MM.1S (cell line): ENCODE results near the gene DNAJB14.

Source experiments
- DNase-seq: peaks from one replicate; pipeline ENCODE4 v3.0.0-alpha.2; 2015
- H2AFZ ChIP-seq: fragments of 300-600 bp; sonication (generic); 2 replicates; pipeline ENCODE4 v1.6.0; 2016; ENCODE audit warnings: antibody characterized with exemption, low read length
- H3F3A ChIP-seq: fragments of 300-600 bp; sonication (generic); 2 replicates; pipeline ENCODE4 v1.6.1; 2016; ENCODE audit warnings: mild to moderate bottlenecking, antibody characterized with exemption, low read length, moderate library complexity, mixed read lengths; ENCODE audit not compliant: insufficient read depth
- H3K27ac ChIP-seq: fragments of 300-600 bp; sonication (generic); 2 replicates; pipeline ENCODE4 v1.5.1; 2016; ENCODE audit warnings: mild to moderate bottlenecking, low read length
- H3K27me3 ChIP-seq: fragments of 300-600 bp; sonication (generic); replicated peaks from 2 replicates; pipeline ENCODE4 v1.6.0; 2016; ENCODE audit warnings: low read length; ENCODE audit not compliant: insufficient read depth
- H3K36me3 ChIP-seq: fragments of 300-600 bp; sonication (generic); replicated peaks from 2 replicates; pipeline ENCODE4 v1.6.1; 2016; ENCODE audit warnings: mild to moderate bottlenecking, low read length, mixed read lengths; ENCODE audit not compliant: insufficient read depth
- H3K4me1 ChIP-seq: fragments of 300-600 bp; sonication (generic); 2 replicates; pipeline ENCODE4 v1.6.1; 2016; ENCODE audit warnings: low read length, mixed read lengths
- H3K4me2 ChIP-seq: fragments of 300-600 bp; sonication (generic); 2 replicates; pipeline ENCODE4 v1.6.0; 2016; ENCODE audit warnings: low read depth, low read length
- H3K4me3 ChIP-seq: fragments of 300-600 bp; sonication (generic); 2 replicates; pipeline ENCODE4 v1.5.1; 2016; ENCODE audit warnings: low read length, mixed read lengths
- H3K79me2 ChIP-seq: fragments of 300-600 bp; sonication (generic); 2 replicates; pipeline ENCODE4 v1.6.1; 2016; ENCODE audit warnings: mixed run types, low read length, mixed read lengths
- H3K9ac ChIP-seq: fragments of 300-600 bp; sonication (generic); 2 replicates; pipeline ENCODE4 v1.6.1; 2016; ENCODE audit warnings: low read length, mixed read lengths
- H3K9me2 ChIP-seq: fragments of 300-600 bp; sonication (generic); replicated peaks from 2 replicates; pipeline ENCODE4 v1.6.1; 2016; ENCODE audit warnings: mild to moderate bottlenecking, low read length, mixed read lengths; ENCODE audit not compliant: insufficient read depth
- H3K9me3 ChIP-seq: fragments of 300-600 bp; sonication (generic); replicated peaks from 2 replicates; pipeline ENCODE4 v1.6.1; 2016; ENCODE audit warnings: mild to moderate bottlenecking, low read length, mixed read lengths; ENCODE audit not compliant: insufficient read depth
- H4K20me1 ChIP-seq: fragments of 300-600 bp; sonication (generic); 2 replicates; pipeline ENCODE4 v1.6.1; 2016; ENCODE audit warnings: mild to moderate bottlenecking, low read length, moderate library complexity, mixed read lengths; ENCODE audit not compliant: insufficient read depth
- EZH2 ChIP-seq: fragments of 300-600 bp; sonication (generic); optimal IDR thresholded peaks from 2 replicates; pipeline ENCODE3; 2017; ENCODE audit warnings: low read depth, mild to moderate bottlenecking, antibody characterized with exemption, low read length, mixed read lengths
- EZH2phosphoT487 ChIP-seq: fragments of 300-600 bp; sonication (generic); IDR thresholded peaks from 2 replicates; pipeline ENCODE4 v1.6.1; 2018; ENCODE audit warnings: antibody characterized with exemption, low read length
- TF ChIP-seq, protein P1 (sequence below): fragments of 300-600 bp; sonication (generic); IDR thresholded peaks from 2 replicates; pipeline ENCODE4 v1.5.1; 2016; ENCODE audit warnings: antibody characterized with exemption, low read length, mixed read lengths

Gene DNAJB14

DNA sequence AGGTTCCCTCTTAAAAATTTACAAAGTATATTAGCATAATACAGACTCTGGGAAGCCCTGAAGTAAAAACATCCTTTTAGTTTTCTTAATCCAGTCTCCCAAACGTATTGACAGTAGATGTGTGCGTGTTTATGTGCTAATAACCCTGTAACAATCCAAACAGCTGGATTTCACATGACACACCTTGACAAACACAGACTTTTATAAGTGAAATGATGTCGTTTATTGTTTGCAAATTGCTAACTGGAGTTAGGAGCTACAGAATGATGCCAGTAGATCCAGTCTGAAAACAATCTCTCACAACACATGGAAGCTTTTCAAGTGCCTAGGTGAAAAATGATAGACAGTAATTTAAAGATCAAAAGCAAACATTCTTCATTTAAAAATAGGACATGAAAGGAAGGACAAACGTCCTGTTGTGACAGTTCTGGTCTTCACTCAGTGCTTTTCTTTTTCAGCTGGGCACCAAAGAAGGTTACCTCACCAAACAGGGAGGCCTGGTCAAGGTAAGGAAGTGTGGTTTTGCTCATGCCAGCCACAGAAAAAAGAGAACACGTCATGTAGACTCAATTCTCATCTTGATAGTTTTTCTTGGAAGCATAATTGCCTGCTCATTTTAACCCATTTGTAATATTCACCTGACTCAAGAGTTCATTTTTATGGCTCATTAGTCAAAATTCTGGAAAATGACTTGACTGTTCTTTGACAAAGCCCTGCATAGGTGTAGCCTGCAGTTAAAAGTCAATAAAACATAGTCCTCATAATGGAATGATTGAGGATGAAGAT, 85.1 kb downstream of the DNAJB14 start:
- H3K4me2 ChIP-seq: peak overlapping the region; percentile 61

DNA sequence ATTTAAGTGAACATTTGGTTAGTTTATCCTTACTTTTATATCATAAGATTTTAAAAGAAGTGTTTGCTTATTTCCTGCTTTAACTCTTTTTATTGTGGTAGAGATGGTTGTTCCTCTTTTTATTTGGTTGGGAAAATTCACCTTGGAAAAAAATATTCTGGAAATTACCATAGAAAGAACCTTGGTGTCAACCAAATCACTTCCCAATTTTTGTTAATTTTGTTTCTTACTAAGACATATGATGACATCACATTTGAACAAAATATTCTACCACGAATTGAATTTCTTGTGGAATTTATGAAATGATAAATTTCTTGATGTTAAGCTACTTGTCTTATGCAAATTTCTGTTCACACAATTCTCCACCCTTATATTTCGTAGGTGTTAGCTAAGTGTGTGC, 85.9 kb downstream of the DNAJB14 start:
- DNase-seq: no peak
- H3K79me2 ChIP-seq: peaks cover 48% of the 10 kb centered on the region
- H3K4me1 ChIP-seq: peaks cover 39% of the 10 kb centered on the region
- no peak for TF ChIP-seq EZH2phosphoT487
- TF ChIP-seq, protein P1, sequence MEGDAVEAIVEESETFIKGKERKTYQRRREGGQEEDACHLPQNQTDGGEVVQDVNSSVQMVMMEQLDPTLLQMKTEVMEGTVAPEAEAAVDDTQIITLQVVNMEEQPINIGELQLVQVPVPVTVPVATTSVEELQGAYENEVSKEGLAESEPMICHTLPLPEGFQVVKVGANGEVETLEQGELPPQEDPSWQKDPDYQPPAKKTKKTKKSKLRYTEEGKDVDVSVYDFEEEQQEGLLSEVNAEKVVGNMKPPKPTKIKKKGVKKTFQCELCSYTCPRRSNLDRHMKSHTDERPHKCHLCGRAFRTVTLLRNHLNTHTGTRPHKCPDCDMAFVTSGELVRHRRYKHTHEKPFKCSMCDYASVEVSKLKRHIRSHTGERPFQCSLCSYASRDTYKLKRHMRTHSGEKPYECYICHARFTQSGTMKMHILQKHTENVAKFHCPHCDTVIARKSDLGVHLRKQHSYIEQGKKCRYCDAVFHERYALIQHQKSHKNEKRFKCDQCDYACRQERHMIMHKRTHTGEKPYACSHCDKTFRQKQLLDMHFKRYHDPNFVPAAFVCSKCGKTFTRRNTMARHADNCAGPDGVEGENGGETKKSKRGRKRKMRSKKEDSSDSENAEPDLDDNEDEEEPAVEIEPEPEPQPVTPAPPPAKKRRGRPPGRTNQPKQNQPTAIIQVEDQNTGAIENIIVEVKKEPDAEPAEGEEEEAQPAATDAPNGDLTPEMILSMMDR: no peak
- TF ChIP-seq EZH2: no peak
- peak overlapping the region; percentile 61 for H3K4me2 ChIP-seq
- H3K9ac ChIP-seq: peak overlapping the region; percentile 68
- H3F3A ChIP-seq: peaks cover 22% of the 10 kb centered on the region
- H3K9me3 ChIP-seq: no peaks in the 10 kb centered on the region
- H3K36me3 ChIP-seq: no peaks in the 10 kb centered on the region
- no peaks in the 10 kb centered on the region for H4K20me1 ChIP-seq
- H3K27me3 ChIP-seq: no peaks in the 10 kb centered on the region
- H3K27ac ChIP-seq: peak overlapping the region; percentile 94
- no peaks in the 10 kb centered on the region for H3K9me2 ChIP-seq
- no peak overlapping the region for H2AFZ ChIP-seq
- H3K4me3 ChIP-seq: no peak overlapping the region

More for the DNA sequence above, 85.1 kb downstream of the DNAJB14 start:
- Histone ChIP-seq H3K9me2 (no peaks in the 10 kb centered on the region), H4K20me1 (no peaks in the 10 kb centered on the region), H3K9me3 (no peaks in the 10 kb centered on the region), H3F3A (peaks cover 18% of the 10 kb centered on the region), H3K79me2 (peaks cover 45% of the 10 kb centered on the region), H3K4me1 (peaks cover 32% of the 10 kb centered on the region), H3K27ac (peak overlapping the region; percentile 94), H3K9ac (peak overlapping the region; percentile 68), H3K36me3 (no peaks in the 10 kb centered on the region), H3K4me3 (peak overlapping the region; percentile 31; the same call in 1 of the 2 replicates), H2AFZ (no peak overlapping the region), H3K27me3 (no peaks in the 10 kb centered on the region)
- peak; percentile 93 for DNase-seq
- TF ChIP-seq EZH2phosphoT487: no peak
- TF ChIP-seq, protein P1: no peak
- TF ChIP-seq EZH2: no peak

DNA sequence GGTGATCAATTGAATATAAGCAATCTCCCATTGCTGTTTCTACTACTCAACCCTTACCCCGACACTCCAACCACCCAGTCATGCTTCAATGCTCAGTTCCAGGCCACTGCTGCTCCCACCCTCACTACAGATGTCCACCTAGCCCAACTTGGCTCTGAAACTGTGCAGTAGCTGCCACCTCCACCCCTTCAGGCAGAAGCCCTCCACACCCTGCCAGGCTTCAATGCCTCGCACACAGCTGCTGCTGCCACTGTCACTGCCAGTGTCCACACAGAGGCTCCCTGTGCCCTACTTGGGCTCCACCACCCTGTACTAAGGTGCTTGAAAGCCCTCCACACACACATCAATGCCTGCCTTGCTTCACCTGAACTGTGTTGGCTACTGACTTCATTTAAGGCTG, 86.8 kb downstream of the DNAJB14 start:
- TF ChIP-seq EZH2phosphoT487 (no peak), EZH2 (no peak)
- TF ChIP-seq, protein P1: no peak
- H4K20me1 ChIP-seq: no peaks in the 10 kb centered on the region
- peak overlapping the region; percentile 94; the same call in 1 of the 2 replicates for H3K27ac ChIP-seq
- no peaks in the 10 kb centered on the region for H3K9me2 ChIP-seq
- H3K79me2 ChIP-seq: peaks cover 48% of the 10 kb centered on the region
- H2AFZ ChIP-seq: no peak overlapping the region
- H3K9me3 ChIP-seq: no peaks in the 10 kb centered on the region
- peaks cover 48% of the 10 kb centered on the region for H3K4me1 ChIP-seq
- no peak overlapping the region for H3K4me3 ChIP-seq
- no peak overlapping the region for H3K4me2 ChIP-seq
- H3K9ac ChIP-seq: no peak overlapping the region
- no peaks in the 10 kb centered on the region for H3K27me3 ChIP-seq
- peaks cover 29% of the 10 kb centered on the region for H3F3A ChIP-seq
- H3K36me3 ChIP-seq: no peaks in the 10 kb centered on the region; the same call in 1 of the 2 replicates
- DNase-seq: no peak
